B cell (primary cell): Measurements from ENCODE around the gene YPEL5.

ENCODE experiments used
- EZH2 ChIP-seq: IDR thresholded peaks from 2 replicates; pipeline ENCODE4 v1.6.1; 2012; ENCODE audit warnings: borderline replicate concordance, low read depth, mild to moderate bottlenecking, moderate library complexity, low read length; ENCODE audit not compliant: insufficient read depth, poor library complexity, severe bottlenecking
- TF ChIP-seq, protein P1 (sequence below): fragments of 200-600 bp; IDR thresholded peaks from one replicate; pipeline ENCODE4 v1.8.0; 2022; ENCODE audit warnings: antibody characterized with exemption, mild to moderate bottlenecking

DNA sequence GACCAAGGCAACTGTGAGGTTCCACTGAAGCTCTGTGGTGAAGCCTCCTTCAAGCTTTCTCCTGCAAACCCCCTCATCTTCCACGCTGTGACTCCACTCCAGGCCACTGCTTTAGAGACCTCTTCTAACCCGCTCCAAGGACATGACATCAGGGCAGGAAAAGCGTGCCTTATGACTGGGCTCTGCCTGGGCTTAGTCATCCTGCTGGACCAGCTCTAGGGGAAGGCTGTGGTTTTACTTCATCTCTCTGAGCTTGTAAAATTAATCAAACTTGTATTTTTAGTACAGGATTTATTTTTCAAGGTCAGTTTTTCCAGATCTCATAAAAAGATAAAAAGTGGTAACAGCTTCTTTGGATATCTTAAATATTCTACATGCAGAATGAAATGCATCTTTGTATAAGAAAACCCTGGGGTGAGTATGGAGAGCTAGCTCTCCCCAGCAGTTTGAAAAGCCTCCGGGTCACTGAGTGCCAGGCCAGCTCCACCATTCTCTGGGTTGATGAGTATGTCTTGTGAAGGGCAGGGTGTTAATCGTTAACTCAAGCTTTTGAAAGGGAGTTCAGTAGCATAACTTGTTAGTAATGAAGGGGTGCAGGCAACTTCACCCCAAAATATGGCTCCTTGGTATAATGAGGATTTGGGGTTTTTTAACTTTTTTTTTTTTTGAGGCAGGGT lies 33.1 kb upstream of the YPEL5 start:
- TF ChIP-seq, protein P1, sequence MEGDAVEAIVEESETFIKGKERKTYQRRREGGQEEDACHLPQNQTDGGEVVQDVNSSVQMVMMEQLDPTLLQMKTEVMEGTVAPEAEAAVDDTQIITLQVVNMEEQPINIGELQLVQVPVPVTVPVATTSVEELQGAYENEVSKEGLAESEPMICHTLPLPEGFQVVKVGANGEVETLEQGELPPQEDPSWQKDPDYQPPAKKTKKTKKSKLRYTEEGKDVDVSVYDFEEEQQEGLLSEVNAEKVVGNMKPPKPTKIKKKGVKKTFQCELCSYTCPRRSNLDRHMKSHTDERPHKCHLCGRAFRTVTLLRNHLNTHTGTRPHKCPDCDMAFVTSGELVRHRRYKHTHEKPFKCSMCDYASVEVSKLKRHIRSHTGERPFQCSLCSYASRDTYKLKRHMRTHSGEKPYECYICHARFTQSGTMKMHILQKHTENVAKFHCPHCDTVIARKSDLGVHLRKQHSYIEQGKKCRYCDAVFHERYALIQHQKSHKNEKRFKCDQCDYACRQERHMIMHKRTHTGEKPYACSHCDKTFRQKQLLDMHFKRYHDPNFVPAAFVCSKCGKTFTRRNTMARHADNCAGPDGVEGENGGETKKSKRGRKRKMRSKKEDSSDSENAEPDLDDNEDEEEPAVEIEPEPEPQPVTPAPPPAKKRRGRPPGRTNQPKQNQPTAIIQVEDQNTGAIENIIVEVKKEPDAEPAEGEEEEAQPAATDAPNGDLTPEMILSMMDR, result no peak
- no peak for TF ChIP-seq EZH2
